ENCODE measurements around the gene GNA14.

DNA sequence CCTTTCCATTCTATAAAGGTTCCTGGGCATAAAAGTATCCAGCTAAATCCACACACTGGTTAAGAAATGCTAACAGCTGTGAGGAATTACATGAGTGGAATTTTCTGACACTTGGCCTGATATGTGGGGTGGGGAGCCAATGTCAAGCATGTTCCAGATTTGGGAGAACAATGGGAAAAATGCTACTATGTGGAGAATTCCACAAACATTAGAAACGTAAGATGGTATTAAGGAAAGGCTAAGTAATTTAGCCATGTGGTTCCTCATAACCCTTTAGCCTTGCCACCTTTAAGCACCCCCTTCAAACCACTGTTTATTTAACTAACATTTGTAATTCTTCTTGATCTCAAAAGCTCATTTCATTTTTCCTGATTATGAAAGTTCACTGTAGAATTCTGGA lies 149.2 kb downstream of the GNA14 start:
- TF ChIP-seq, protein P1, sequence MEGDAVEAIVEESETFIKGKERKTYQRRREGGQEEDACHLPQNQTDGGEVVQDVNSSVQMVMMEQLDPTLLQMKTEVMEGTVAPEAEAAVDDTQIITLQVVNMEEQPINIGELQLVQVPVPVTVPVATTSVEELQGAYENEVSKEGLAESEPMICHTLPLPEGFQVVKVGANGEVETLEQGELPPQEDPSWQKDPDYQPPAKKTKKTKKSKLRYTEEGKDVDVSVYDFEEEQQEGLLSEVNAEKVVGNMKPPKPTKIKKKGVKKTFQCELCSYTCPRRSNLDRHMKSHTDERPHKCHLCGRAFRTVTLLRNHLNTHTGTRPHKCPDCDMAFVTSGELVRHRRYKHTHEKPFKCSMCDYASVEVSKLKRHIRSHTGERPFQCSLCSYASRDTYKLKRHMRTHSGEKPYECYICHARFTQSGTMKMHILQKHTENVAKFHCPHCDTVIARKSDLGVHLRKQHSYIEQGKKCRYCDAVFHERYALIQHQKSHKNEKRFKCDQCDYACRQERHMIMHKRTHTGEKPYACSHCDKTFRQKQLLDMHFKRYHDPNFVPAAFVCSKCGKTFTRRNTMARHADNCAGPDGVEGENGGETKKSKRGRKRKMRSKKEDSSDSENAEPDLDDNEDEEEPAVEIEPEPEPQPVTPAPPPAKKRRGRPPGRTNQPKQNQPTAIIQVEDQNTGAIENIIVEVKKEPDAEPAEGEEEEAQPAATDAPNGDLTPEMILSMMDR (IDR thresholded peaks at IDR 0.05; ENCODE audit: poor library complexity, severe bottlenecking): no peak
- no peak for TF ChIP-seq TAF1 (IDR thresholded peaks at IDR 0.05; ENCODE audit: low read depth)
- TF ChIP-seq EZH2 (IDR thresholded peaks at IDR 0.05; ENCODE audit: borderline replicate concordance, insufficient read depth, low read length, poor library complexity, severe bottlenecking): no peak
- no peak for TF ChIP-seq POLR2AphosphoS5 (IDR thresholded peaks at IDR 0.05)
- TF ChIP-seq SMC3 (conservative IDR thresholded peaks at IDR 0.05; ENCODE audit: poor library complexity): no peak
